Trophoblast cell (in vitro differentiated cells and primary cell): ENCODE data around the gene FBXO31.

Experiments
- DNase-seq, 2 donors: peaks; one replicate each; pipeline ENCODE4 v3.0.0-alpha.2; 2016
- H2AFZ ChIP-seq: 2 replicates; pipeline ENCODE4 v1.6.1; 2013; ENCODE audit warnings: low read length, moderate library complexity, mild to moderate bottlenecking; ENCODE audit not compliant: insufficient read depth, poor library complexity
- H2AK5ac ChIP-seq: 2 replicates; pipeline ENCODE4 v1.6.1; 2013; ENCODE audit warnings: mild to moderate bottlenecking, low read length
- H2BK120ac ChIP-seq: 2 replicates; pipeline ENCODE4 v1.6.1; 2013; ENCODE audit warnings: low read length, mild to moderate bottlenecking, moderate library complexity; ENCODE audit not compliant: insufficient read depth, poor library complexity
- H2BK12ac ChIP-seq: 2 replicates; pipeline ENCODE4 v1.6.1; 2013; ENCODE audit warnings: mild to moderate bottlenecking, low read length, moderate library complexity
- H2BK5ac ChIP-seq: 2 replicates; pipeline ENCODE4 v1.6.1; 2013; ENCODE audit warnings: low read length, low read depth, moderate library complexity, mild to moderate bottlenecking; ENCODE audit not compliant: poor library complexity
- H3K14ac ChIP-seq: 2 replicates; pipeline ENCODE4 v1.6.1; 2013; ENCODE audit warnings: mild to moderate bottlenecking, low read length
- H3K18ac ChIP-seq: 2 replicates; pipeline ENCODE4 v1.6.1; 2013; ENCODE audit warnings: mild to moderate bottlenecking, low read length
- H3K23ac ChIP-seq: 2 replicates; pipeline ENCODE4 v1.6.1; 2013; ENCODE audit warnings: low read length
- H3K27ac ChIP-seq: 2 replicates; pipeline ENCODE4 v1.5.1; 2013; ENCODE audit warnings: low read depth, mild to moderate bottlenecking, inconsistent platforms, low read length, moderate library complexity
- H3K27me3 ChIP-seq: 2 replicates; pipeline ENCODE4 v1.6.1; 2013; ENCODE audit warnings: inconsistent platforms, mild to moderate bottlenecking, low read length, moderate library complexity; ENCODE audit not compliant: insufficient read depth
- H3K36me3 ChIP-seq, 2 experiments: 1 replicate in 1 of 2; 2 replicates in 1 of 2; pipeline ENCODE4 v1.6.1; 2013; ENCODE audit warnings: low read length in 2 of 2, mild to moderate bottlenecking in 2 of 2, moderate library complexity in 1 of 2; ENCODE audit not compliant: insufficient read depth in 2 of 2, control insufficient read depth in 1 of 2
- H3K4ac ChIP-seq: 2 replicates; pipeline ENCODE4 v1.6.1; 2013; ENCODE audit warnings: low read depth, mild to moderate bottlenecking, low read length, moderate library complexity
- H3K4me1 ChIP-seq, 2 experiments: 1 replicate in 1 of 2; 2 replicates in 1 of 2; pipeline ENCODE4 v1.6.1; 2013; ENCODE audit warnings: low read length in 2 of 2, mild to moderate bottlenecking in 2 of 2, moderate library complexity in 1 of 2; ENCODE audit not compliant: insufficient read depth in 2 of 2, control insufficient read depth in 1 of 2
- H3K4me2 ChIP-seq: 2 replicates; pipeline ENCODE4 v1.6.1; 2013; ENCODE audit warnings: inconsistent platforms, mild to moderate bottlenecking, low read length, moderate library complexity
- H3K4me3 ChIP-seq: 2 replicates; pipeline ENCODE4 v1.5.1; 2013; ENCODE audit warnings: mild to moderate bottlenecking, low read depth, low read length, inconsistent platforms
- H3K79me1 ChIP-seq: one replicate; pipeline ENCODE4 v1.6.1; 2013; ENCODE audit warnings: low read length
- H3K79me2 ChIP-seq: 2 replicates; pipeline ENCODE4 v1.6.1; 2013; ENCODE audit warnings: low read length, mild to moderate bottlenecking; ENCODE audit not compliant: control insufficient read depth, insufficient read depth, poor library complexity
- H3K9ac ChIP-seq: 2 replicates; pipeline ENCODE4 v1.6.1; 2013; ENCODE audit warnings: mild to moderate bottlenecking, low read length
- H3K9me3 ChIP-seq: 2 replicates; pipeline ENCODE4 v1.6.1; 2013; ENCODE audit warnings: low read depth, mild to moderate bottlenecking, control low read depth, inconsistent platforms, low read length; ENCODE audit not compliant: insufficient read depth
- H4K12ac ChIP-seq: 2 replicates; pipeline ENCODE4 v1.6.1; 2013; ENCODE audit warnings: low read depth, mild to moderate bottlenecking, low read length, moderate library complexity
- H4K8ac ChIP-seq: 2 replicates; pipeline ENCODE4 v1.6.1; 2013; ENCODE audit warnings: low read depth, mild to moderate bottlenecking, low read length, moderate library complexity
- H4K91ac ChIP-seq: one replicate; pipeline ENCODE4 v1.6.1; 2013; ENCODE audit warnings: low read depth, mild to moderate bottlenecking, low read length, moderate library complexity
- WGBS: extraction: QIAGEN DNeasy Blood & Tissue Kit; methylation state at CpG from one replicate; pipeline ENCODE4 v1.1.7; 2013; ENCODE audit warnings: missing lambda C conversion rate; ENCODE audit not compliant: insufficient read length, insufficient coverage; ENCODE audit errors: extremely low coverage; 5-methylcytosine and 5-hydroxymethylcytosine counted together

The FBXO31 gene

GRCh38 chr16:87412996-87413421 lies 29.4 kb upstream of the FBXO31 start:
- Histone ChIP-seq H3K27me3 (no peaks in the 10 kb centered on the region), H3K4me2 (no peak overlapping the region), H3K79me2 (no peaks in the 10 kb centered on the region), H2AK5ac (no peak overlapping the region), H2BK12ac (no peak overlapping the region), H3K9me3 (no peaks in the 10 kb centered on the region), H2BK120ac (no peak overlapping the region), H3K23ac (no peak overlapping the region), H3K79me1 (no peaks in the 10 kb centered on the region), H4K12ac (no peak overlapping the region), H3K4me3 (no peak overlapping the region), H3K4ac (no peak overlapping the region), H2AFZ (no peak overlapping the region), H4K8ac (no peak overlapping the region), H2BK5ac (no peak overlapping the region), H3K4me1 (no peaks in the 10 kb centered on the region), H3K27ac (no peak overlapping the region), H4K91ac (no peak overlapping the region), H3K14ac (no peak overlapping the region), H3K18ac (no peak overlapping the region), H3K36me3 (peaks cover 53 to 61% of the 10 kb centered on the region in 2 experiments), H3K9ac (no peak overlapping the region)
- no CpG with 5 or more reads among the region's 27 CpGs for WGBS
- DNase-seq = no peak

- H2BK12ac ChIP-seq = no peak overlapping the region
- DNase-seq = no peak
- H3K4me2 ChIP-seq = no peak overlapping the region
- no peaks in the 10 kb centered on the region for H3K4me1 ChIP-seq
- no peak overlapping the region for H3K9ac ChIP-seq
- no CpG with 5 or more reads among the region's 31 CpGs for WGBS
- H3K79me1 ChIP-seq = no peaks in the 10 kb centered on the region
- H2AFZ ChIP-seq = no peak overlapping the region
- H2BK5ac ChIP-seq = no peak overlapping the region
- H3K79me2 ChIP-seq = no peaks in the 10 kb centered on the region
- H3K4me3 ChIP-seq = peak overlapping the region; percentile 30
- no peaks in the 10 kb centered on the region for H3K27me3 ChIP-seq
- no peak overlapping the region for H2AK5ac ChIP-seq
- H3K14ac ChIP-seq = no peak overlapping the region
- H3K18ac ChIP-seq = no peak overlapping the region
- no peak overlapping the region for H4K91ac ChIP-seq
- H3K4ac ChIP-seq = no peak overlapping the region
- no peak overlapping the region for H2BK120ac ChIP-seq
- H3K9me3 ChIP-seq = no peaks in the 10 kb centered on the region
- H3K36me3 ChIP-seq = peaks cover 54 to 61% of the 10 kb centered on the region in 2 experiments
- no peak overlapping the region for H3K23ac ChIP-seq
- no peak overlapping the region for H4K12ac ChIP-seq
- no peak overlapping the region for H4K8ac ChIP-seq
- H3K27ac ChIP-seq = no peak overlapping the region
Observed at GRCh38 chr16:87412371-87412995, 28.9 kb upstream of the FBXO31 start.

- Histone ChIP-seq H3K4ac (no peak overlapping the region), H4K12ac (no peak overlapping the region), H3K4me1 (no peaks in the 10 kb centered on the region), H3K18ac (no peak overlapping the region), H3K79me2 (no peaks in the 10 kb centered on the region), H4K91ac (no peak overlapping the region), H3K4me3 (no peak overlapping the region), H3K36me3 (peaks cover 53 to 59% of the 10 kb centered on the region in 2 experiments), H2AFZ (no peak overlapping the region), H2BK5ac (no peak overlapping the region), H4K8ac (no peak overlapping the region), H3K9me3 (no peaks in the 10 kb centered on the region), H3K79me1 (no peaks in the 10 kb centered on the region), H3K23ac (no peak overlapping the region), H3K14ac (no peak overlapping the region), H3K27me3 (no peaks in the 10 kb centered on the region), H2BK120ac (no peak overlapping the region), H3K4me2 (no peak overlapping the region), H2BK12ac (no peak overlapping the region), H3K27ac (no peak overlapping the region), H2AK5ac (no peak overlapping the region), H3K9ac (no peak overlapping the region)
- no peak for DNase-seq
- no CpG with 5 or more reads among the region's 49 CpGs for WGBS
Observed at GRCh38 chr16:87411375-87412271, 28.0 kb upstream of the FBXO31 start.

DNA sequence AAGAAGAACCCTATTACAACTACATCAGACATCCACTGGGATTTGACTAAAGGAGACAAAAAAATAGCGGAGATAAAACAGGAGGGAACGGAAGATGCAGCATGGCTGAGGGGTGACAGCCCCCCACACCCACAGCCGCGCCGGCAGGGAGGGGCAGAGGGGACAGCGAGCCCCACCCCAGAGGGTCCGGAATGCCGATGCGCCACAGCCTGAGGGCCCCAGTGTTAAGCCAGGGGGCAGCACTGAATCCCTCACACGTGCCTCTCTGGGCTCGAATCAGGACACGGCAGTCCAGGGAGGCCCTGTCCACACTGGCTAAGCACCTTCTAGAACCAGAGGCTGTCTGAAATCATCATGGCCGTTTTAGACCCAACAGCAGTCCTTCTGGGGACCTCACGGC lies 27.4 kb upstream of the FBXO31 start:
- no peak overlapping the region for H3K14ac ChIP-seq
- H2BK5ac ChIP-seq = no peak overlapping the region
- H3K27ac ChIP-seq = no peak overlapping the region
- H4K8ac ChIP-seq = no peak overlapping the region
- no peaks in the 10 kb centered on the region for H3K27me3 ChIP-seq
- H2AK5ac ChIP-seq = no peak overlapping the region
- no peak overlapping the region for H2BK12ac ChIP-seq
- H3K4me1 ChIP-seq = no peaks in the 10 kb centered on the region
- no peak overlapping the region for H3K9ac ChIP-seq
- no peak overlapping the region for H3K4me2 ChIP-seq
- WGBS = no CpG with 5 or more reads among the region's 14 CpGs
- H3K9me3 ChIP-seq = no peaks in the 10 kb centered on the region
- DNase-seq = no peak
- H3K23ac ChIP-seq = no peak overlapping the region
- no peak overlapping the region for H3K4ac ChIP-seq
- no peak overlapping the region for H3K4me3 ChIP-seq
- H4K91ac ChIP-seq = no peak overlapping the region
- no peaks in the 10 kb centered on the region for H3K79me2 ChIP-seq
- H3K79me1 ChIP-seq = no peaks in the 10 kb centered on the region
- H4K12ac ChIP-seq = no peak overlapping the region
- no peak overlapping the region for H2AFZ ChIP-seq
- H3K18ac ChIP-seq = no peak overlapping the region
- peaks cover 50 to 62% of the 10 kb centered on the region in 2 experiments for H3K36me3 ChIP-seq
- no peak overlapping the region for H2BK120ac ChIP-seq
